Measurements from ENCODE around the gene AKTIP. TPM values are rescaled to one million over a fixed set of nuclear protein-coding genes. Genes with fewer than 3 reads are reported as not detected.

The AKTIP gene
- total and polyA plus RNA-seq, 9 of the 15 experiments (the other 6 are each of a cell fraction or from before 2014, with no cell fraction given) = 3.0 to 10.7 (median 4.4) TPM

- TF ChIP-seq REST (IDR thresholded peaks at IDR 0.05; ENCODE audit: borderline replicate concordance) = no peak
- TF ChIP-seq REST (CRISPR knock-in tag; IDR thresholded peaks at IDR 0.05; ENCODE audit: low read depth) = no peak
- peak; percentile 53 for TF ChIP-seq ATF3 (IDR thresholded peaks at IDR 0.05)
- TF ChIP-seq ATF3 (CRISPR knock-in tag; conservative IDR thresholded peaks at IDR 0.05) = no peak
- TF ChIP-seq BACH1 (tag; IDR thresholded peaks at IDR 0.05) = no peak
- no peak for TF ChIP-seq KLF16 (IDR thresholded peaks at IDR 0.05)
- TF ChIP-seq MTA3 (IDR thresholded peaks at IDR 0.05; ENCODE audit: borderline replicate concordance) = peak; percentile 31; the same call in 1 of the 2 replicates
- TF ChIP-seq NELFE (IDR thresholded peaks at IDR 0.05; ENCODE audit: insufficient read depth, insufficient read length) = no peak
- no peak for TF ChIP-seq ARNT (IDR thresholded peaks at IDR 0.05)
- TF ChIP-seq PATZ1 (CRISPR knock-in tag; IDR thresholded peaks at IDR 0.05; ENCODE audit: borderline replicate concordance) = no peak
- TF ChIP-seq THRA (IDR thresholded peaks at IDR 0.05) = no peak
- no peak for TF ChIP-seq KHSRP (IDR thresholded peaks at IDR 0.05)
- TF ChIP-seq NR2C2 (CRISPR knock-in tag; IDR thresholded peaks at IDR 0.05) = no peak
- peak; percentile 76; the same call in 1 of the 2 replicates for TF ChIP-seq NR2C2 (tag; IDR thresholded peaks at IDR 0.05)
- TF ChIP-seq TAF9B (IDR thresholded peaks at IDR 0.05; ENCODE audit: partially characterized antibody) = no peak
- TF ChIP-seq KDM4B (IDR thresholded peaks at IDR 0.05; ENCODE audit: borderline replicate concordance in 2 of 2, low read depth in 1 of 2) = no peak
- no peak for TF ChIP-seq BMI1 (IDR thresholded peaks at IDR 0.05; ENCODE audit: low read length)
Observed at GRCh38 chr16:53503270-53503923, 388 bp upstream of the AKTIP start (continued).
